GM19452 (cell line): ENCODE results near the gene SOX6.
A peak's percentile ranks its signal among the peaks of the same experiment; 100 is the strongest.

Source experiments
- ATAC-seq: cut with Tn5 transposase; IDR thresholded peaks from one replicate; pipeline ENCODE4 v1.9.1; 2021; ENCODE audit not compliant: unreplicated experiment

Gene SOX6

DNA sequence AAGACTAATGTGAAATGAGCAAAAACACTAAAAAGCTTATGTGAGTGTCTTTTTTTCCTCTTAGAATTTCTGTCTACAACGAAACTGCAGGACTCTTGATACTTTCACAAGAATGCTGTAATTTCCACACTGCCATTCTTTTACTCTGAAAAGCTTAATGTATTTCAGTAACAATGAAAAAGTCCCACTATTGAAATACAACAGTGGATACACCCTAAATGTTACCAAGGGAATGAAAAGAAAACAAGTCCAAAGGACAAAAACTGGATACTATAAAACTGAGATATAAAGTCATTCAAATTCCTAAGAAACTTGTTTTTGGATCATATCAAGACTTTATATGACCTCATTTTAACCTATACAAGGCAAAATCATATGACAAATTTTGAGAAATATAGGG lies 77.4 kb downstream of the SOX6 start:
- no peak for ATAC-seq

DNA sequence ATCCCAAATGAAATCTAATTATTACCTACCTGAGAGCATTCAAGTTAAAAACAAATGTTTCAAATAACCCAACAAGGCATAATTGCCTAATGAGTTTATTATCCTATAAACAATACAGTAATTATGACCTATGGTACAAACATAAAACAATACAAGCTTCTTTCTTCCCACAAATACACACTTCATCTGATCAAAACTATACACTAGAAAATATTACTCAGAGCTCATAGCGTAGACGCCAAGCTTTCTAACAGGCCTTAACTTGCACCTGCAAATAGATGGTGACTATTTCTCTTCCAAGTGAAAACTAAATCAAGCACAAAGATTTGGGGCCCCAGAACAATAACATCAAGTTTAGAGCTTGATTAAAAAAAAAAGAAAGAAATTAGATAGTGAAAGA lies 78.1 kb downstream of the SOX6 start:
- ATAC-seq, result no peak

DNA sequence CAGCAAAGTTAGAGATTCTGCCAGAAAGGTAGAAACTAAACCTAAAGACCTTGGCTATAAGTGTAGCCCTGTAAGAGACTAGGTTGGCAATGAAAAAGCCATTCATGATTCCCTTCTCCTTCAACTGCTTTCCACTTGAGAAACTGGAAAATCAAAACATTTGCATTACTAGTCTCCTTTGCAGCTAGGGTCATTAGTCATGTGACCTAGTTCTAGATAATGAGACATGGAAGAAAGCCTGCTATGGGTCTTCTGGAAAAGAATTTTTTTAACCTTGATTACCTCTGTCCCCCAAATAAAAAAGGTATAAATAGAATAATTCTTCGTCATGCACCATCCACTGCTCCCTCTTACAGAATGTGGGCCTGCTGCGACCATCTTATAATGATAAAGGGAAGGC lies 80.1 kb downstream of the SOX6 start:
- ATAC-seq, result no peak

DNA sequence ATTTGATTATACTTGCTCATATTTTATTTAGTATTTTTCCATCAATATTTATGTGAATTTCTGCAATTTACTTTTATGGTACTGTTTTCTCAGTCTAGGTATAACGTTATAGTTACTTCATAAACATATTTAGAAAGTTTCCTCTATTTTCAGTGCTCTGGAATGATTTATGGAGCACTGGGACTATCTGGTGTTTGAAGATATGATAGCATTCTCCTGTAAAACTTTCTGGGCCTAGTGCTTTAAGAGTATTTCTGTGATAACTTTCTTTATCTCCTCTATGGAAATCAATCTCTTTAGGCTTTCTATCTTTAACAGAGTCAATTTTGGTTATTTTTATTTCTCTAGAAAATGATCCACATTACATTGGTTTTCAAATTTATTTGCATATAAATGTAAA lies 85.1 kb downstream of the SOX6 start:
- ATAC-seq, result no peak

DNA sequence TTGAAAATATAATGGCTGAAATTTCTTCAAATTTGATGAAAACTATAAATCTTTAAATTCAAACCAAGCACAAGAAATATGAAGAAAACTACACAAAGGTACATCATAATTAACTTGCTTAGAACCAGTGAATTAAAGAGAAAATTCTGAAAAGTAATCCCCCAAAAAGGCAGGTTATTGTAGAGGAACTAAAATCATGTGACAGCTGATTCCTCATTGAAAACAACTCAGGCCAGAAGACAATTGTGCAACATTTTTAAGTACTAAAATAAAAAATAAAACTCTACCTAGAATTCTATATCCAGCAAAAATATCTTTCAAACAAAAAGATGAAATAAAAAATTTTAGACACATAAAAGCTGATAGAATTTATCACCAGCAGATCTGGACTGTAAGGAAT lies 90.3 kb downstream of the SOX6 start:
- ATAC-seq, result no peak

DNA sequence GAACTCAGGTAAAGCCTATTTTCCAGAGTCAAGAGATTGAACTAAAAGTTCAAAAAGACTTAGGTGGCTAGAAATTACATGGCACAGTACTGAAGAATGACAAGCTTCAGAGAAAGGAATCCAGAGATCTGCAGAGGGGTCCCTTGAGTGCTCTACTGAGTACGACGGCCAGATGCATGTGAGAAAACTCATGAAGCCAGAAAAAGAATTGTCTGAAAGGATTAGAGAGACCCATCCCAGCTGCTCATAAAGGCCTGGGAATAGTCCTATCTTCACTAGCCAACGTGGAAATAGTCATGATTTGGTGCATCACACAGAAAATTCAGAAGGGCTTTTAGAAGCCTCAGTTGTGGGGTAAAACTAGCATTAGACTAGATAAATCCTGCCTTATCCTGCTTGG lies 91.3 kb downstream of the SOX6 start:
- ATAC-seq, result no peak

DNA sequence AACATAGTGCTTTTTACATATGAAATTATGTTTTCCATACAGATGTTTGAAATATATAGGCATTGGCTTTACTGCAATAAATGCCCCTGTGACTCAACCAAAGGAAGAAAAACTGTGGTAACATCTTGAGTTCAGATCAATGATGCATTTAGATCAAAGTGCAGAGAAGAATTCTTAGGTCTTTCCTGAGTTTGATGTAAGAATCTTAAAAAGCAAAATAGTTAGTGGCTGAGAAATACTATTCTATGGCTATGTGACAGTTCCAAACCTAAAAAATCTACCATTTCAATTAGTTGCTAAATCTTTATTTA lies 93.7 kb downstream of the SOX6 start:
- peak; percentile 29 for ATAC-seq

DNA sequence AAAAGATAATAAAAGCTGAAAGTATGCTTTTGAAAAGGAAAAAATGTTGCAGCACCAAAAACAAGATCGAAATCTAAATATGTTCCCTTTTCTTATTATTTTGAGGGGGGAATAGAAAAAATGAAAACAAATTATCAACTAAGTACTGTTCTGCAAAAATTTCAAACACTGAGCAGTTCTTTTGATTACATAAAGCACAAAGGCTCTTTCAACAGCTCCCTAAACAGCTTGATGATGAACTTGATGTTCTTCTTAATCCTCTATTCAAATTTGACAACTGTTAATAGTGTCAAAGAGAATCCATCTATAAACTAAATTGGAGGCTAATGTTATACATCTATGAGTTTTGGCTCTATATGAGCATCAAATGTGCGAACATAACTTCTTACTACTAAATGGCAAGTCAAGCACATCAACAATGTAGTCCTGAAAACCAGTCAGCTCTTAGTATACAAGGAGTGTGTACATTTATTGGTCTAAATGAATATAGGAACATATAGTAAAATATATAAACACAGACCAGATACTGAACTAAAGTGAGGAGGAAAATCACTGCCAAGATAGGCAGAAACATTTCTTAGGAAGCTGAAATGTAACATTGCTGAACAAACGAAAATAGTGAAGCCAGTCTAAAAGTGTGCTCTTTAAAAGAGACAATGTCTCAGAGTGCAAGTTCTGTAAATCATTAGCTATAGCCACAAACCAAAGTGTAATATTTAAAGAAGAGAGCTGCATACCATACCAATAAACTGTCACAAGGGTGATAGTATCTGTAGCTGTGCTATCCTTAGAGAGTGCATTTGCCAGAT lies 94.3 kb downstream of the SOX6 start:
- peak; percentile 91 for ATAC-seq

DNA sequence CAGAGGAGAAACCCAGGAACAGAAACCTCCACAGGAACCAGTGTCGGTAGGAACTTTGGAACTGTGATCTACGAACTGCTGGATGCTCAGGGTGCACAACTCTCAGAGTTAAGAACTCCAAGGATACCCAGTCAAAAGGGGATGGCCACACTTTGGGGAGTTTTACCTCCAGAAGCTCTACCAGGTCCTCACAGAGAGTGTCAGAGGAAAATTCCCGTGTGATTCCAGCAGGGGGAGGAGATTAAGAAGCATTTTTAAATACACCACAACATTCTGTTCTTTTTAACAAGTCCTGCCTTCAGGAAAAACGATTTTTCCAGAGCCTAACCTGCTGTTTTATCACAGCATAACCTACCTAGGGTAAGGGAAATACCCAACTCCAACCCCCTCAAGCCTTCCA lies 104.0 kb downstream of the SOX6 start:
- ATAC-seq, result no peak

DNA sequence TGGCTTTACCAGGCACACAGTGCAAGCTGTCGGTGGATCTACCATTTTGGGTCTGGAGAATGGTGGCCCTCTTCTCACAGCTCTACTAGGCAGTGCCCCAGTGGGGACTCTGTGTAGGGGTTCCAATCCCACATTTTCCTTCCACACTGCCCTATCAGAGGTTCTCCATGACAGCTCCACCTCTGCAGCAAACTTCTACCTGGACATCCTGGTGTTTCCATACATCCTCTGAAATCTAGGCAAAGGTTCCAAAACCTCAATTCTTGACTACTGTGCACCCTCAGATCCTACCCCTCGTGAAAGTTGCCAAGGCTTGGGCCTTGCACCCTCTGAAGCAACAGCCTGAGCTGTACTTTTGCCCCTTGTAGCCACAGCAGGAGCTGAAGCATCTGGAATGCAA lies 108.1 kb downstream of the SOX6 start:
- ATAC-seq, result no peak

DNA sequence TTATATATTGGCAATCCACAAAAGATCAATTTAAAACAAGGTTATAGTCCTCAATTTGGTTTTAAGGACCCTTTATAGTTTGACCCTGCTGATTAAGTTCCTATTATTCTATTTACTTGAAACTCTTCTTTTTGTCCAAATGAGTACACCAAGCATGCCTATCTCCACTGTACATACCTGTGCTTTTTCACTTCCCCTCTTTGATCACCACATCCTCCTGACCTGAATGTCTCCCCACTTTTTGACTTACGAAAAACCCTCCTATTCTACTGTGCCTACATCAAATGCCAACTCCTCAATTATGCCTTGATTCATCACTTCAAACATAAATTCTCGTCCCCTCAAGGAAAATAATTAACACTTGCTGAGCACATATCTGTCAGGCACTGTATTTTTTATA lies 113.5 kb downstream of the SOX6 start:
- peak; percentile 53 for ATAC-seq

DNA sequence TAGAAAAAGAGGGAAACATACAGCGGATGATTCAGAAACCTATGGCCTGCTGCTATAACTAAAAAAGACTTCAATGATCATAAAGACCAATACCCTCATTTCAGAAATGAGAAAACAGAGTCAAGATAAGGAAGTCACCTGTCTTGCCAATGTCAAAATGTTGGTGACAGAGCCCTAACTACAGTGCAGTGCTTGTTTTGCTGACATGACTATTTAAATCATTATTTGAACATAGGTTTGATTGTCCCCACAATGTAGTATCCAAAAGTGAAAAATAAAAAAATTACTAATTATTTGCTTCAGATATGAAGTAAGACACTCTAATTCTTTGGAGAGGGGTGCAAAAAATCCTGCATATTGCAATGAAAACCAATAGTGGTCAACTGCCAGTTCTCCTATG lies 115.7 kb downstream of the SOX6 start:
- no peak for ATAC-seq

DNA sequence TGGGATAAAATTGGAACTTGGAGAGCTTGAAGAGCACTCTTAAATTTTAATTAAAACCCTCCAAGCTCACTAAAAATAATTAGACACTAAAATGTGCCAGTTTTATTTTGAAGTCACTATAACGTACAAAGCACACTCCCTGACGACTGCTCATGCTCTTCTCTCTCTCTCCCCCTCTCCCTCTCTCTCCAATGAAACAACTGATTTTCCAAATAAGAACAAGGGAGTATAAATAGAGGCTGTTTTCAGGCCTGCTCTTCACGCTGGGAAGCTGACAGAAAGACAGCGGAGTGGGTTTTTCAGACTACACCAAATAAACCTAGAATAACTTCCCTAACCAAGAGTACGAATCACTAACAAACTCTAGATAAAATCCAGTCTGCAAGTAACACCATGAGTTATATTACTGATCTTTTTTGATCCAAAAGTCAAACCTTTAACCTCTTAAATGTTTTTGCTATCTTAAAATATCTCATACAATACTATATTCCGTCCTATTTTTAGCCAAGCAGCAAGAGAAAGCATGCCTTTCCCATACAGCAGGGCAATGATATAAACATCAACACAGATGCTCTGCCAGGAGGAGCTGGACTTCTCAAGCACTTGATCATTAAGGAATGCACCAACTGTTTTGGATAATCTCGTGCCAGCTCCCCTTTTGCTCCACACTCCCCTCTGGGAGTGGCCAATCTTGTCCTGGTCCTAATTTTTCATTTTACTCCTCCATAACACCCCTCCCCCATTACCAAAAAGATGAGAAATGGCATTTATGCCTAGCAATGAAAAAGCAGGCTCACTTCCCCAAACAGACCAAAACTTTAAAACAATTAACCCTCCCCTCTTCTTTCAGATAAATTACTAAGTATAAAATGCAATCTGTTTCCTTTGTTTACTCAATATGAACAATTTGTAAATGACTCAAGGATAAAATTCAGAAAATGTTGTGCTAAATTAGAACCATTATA lies 116.9 kb downstream of the SOX6 start:
- ATAC-seq, result no peak

DNA sequence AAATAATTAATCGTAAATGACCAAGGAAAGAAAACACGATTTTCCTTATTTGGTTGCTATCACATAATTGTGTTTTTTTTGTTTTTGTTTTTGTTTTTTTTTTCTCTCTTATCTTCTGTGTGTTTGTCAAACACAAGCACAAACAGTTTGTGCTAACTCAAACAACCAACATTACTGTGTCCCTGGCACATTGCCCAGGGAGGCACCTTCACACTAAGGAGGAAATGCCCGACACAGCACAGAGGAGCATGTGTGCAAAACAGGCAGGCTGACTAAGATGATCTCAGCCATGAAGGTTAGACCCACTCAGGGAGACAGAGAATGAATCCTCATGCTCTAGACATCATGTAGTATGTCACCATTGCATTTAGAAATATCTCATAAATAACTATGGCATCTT lies 130.1 kb downstream of the SOX6 start:
- no peak for ATAC-seq

DNA sequence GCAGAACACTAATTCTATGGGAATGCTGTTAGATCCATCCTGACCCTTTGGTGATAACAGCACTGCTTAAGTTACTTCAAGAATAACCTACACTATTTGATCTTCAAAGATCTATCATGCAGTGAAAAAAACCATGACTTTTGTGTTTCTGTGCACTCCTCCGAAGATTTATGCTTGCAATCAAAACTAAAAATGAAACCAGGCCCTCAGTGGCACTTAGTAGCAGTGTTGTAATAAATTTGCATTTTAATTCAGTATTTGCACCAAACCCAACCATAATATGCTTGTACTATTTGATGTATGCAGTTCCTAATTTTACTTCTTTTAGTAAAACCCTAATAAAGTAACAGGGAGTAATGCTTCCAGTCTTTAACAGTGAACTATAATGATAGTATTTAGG lies 130.7 kb downstream of the SOX6 start:
- no peak for ATAC-seq

DNA sequence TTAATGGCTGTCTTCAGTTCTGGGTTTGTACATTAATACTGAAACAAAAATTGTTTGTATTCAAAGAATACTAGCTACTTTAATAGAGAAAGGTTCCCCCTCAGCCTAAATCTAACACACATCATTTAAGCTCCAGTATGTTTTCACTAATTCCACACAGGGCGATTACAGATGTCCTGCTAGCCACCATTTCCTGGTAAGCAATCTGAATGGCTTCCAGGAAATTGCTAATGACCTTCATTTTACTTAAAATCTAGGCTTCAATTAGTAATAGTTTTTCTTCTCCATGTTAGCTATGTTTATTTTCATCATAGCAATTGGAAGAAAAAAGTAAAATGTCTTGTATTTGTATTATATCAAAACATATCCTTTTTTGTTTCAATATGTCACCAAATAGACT lies 132.8 kb downstream of the SOX6 start:
- no peak for ATAC-seq

DNA sequence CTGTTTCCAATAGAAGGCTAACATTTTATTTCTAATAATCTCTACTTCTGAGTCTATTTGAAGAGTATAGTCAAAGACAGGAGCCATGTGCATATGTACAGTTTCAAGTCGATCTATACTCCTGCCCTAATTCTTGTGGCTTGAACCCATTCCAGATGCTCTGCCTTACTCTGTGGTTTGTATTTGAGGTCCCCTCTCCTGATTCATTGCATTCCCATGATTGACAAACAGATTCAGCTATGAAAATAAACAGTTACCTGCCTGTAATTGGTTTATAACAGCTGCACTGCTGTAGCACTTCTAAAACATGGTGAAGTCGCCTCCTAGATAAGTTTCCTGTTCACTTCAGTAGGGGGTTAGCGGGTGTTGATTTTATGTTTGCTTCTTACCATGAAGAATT lies 138.7 kb downstream of the SOX6 start:
- no peak for ATAC-seq

DNA sequence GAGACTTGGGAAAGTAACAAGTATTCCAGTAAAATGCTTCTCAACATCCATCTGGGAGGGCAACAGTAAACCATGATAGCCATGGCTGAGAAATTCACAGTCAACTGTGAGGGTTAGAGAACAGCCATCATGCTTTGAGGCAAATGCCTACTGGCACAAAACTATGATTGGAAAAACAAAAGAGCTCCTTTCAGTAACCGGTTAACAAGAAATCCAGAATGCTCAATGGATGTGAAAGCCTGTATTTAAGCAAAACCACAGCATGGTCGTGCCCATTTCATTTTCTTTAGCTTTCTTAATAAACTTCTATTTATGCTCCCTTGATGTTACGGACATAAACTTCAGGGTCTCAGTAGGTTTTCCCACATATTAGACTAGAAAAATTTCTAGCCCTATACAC lies 139.5 kb downstream of the SOX6 start:
- no peak for ATAC-seq

DNA sequence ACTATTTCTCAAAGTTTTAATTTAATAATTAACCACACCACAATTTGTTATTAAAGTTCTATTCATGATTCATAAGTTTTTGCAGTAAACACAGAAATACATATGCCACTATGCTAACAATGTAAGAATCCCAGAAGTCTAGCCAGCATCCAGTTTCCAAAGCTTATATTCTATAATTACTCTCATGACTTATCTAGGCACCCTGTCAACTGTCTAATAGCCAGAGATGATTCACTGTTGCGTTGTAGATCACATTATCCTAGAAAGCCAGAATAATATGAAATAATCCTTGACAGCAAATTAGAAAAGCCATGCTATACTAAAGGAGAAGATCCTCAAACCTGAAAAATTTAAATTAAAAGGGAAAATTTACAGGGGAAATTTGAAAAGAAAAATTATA lies 141.0 kb downstream of the SOX6 start:
- no peak for ATAC-seq

DNA sequence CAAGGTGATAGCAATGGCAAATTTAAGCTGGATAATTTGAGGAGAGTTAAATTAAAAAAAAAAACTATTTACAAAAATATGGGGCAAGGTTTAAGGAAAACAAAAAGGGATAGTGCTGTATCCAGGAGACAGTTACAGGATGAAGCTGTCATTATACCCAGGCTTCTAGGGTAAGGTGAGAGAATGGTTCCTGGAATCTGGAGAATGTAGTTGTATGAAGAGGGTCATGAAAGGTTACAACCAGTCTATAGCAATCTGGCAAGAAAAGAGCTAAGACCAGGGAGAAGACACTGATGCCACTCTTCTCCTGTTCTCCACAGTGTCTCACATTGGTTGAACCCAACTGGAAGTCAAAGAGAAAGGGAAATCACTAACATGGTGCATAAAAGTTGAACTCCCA lies 144.9 kb downstream of the SOX6 start:
- no peak for ATAC-seq

DNA sequence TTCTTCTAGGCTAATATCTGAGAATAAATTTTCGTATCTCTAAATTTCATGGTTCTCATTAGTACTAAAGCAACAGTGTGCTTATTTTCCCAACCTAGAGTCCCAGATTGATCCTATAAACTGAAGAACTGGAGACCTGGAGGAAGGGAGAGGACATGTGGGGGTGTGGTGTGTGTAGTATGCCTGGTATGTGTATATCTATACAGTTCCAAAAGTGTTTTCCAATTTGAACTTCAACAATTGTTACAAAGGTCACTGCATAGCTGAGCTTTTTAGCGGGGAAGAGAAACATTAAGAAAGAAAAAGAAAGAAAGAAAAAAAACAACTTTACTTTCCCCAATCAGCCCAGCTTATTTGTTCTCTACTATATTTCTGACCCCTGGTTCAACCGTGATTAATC lies 152.1 kb downstream of the SOX6 start:
- ATAC-seq, result no peak

DNA sequence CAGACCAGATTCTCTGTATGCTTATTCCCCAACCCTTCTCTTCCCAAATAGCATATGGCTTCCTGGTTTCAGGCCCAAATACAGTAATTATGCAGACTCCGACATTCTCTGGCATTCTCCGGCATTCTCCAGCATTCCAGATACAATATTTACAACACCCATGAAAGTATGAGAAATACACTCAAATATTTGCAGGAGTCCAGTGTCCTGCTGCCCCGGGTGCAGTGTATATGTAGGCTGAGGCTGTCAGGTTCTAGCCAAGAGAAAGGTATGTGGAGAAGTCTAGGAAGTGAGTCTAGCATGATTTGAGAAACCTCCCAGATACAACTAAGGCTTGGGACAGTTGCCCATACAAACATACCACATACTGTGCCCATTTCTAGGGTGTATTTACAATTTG lies 160.7 kb downstream of the SOX6 start:
- no peak for ATAC-seq
